ENCODE measurements around the gene MRPL45.
A peak's percentile ranks its signal among the peaks of the same experiment; 100 is the strongest.

The MRPL45 gene

DNA sequence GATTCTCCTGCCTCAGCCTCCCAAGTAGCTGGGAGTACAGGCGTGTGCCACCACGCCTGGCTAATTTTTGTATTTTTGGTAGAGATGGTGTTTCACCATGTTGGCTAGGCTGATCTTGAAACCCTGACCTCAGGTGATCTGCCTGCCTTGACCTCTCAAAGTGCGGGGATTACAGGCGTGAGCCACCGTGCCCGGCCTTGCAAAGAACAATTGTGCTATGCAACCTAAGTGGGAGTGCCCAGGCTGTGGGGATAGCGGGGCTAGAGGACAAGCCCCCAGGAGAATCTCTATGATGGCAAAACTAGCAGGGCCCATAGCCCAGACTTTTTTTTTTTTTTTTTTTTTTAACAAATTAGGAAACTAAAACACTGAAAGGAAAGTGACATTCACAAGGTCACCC lies 48.8 kb downstream of the MRPL45 start:
- DNase-seq (ENCODE audit: extremely low read depth, low read depth): no peak

DNA sequence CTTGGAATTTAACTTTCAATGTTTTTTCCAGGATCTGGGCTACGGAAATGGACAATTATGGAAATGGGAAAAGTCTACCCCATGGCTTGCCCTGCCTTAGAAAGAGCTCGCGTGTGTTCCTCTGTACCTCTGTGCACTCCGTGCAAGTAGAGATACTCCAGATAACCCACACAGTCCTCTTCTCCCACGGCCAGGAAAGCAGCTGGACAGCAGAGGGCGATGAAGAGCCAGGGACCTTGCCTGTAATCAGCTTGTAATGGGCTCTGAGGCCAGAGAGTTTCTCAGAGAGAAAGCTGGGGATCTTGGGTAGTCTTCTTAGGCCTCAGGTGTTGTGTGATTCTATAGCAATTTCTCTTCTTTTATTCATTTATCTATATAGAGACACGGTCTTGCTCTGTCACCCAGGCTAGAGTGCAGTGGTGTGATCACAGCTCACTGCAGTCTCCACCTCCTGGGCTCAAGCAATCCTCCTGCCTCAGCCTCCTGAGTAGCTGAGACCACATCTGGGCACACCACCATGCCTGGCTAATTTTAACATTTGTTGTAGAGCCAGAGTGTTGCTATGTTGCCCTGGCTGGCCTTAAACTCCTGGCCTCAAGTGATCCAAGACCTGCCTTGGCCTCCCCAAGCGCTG lies 52.2 kb downstream of the MRPL45 start:
- H3K4me3 ChIP-seq (replicated peaks; ENCODE audit: low read depth, low read length): no peak overlapping the region
- TF ChIP-seq CTCF (IDR thresholded peaks at IDR 0.05; ENCODE audit: low read depth, low read length, missing control alignments): peak; percentile 99
- peak; percentile 72 for DNase-seq (ENCODE audit: extremely low read depth, low read depth)

More for the DNA sequence above, 48.8 kb downstream of the MRPL45 start:
- H3K4me3 ChIP-seq (replicated peaks; ENCODE audit: low read depth, low read length): no peak overlapping the region
- no peak for TF ChIP-seq CTCF (IDR thresholded peaks at IDR 0.05; ENCODE audit: low read depth, low read length, missing control alignments)

- DNase-seq (ENCODE audit: extremely low read depth, low read depth): no peak
- TF ChIP-seq CTCF (IDR thresholded peaks at IDR 0.05; ENCODE audit: low read depth, low read length, missing control alignments): no peak
- no peak overlapping the region for H3K4me3 ChIP-seq (replicated peaks; ENCODE audit: low read depth, low read length)
Observed at GRCh38 chr17:38350035-38350434, 53.1 kb downstream of the MRPL45 start.

- no peak for TF ChIP-seq CTCF (IDR thresholded peaks at IDR 0.05; ENCODE audit: low read depth, low read length, missing control alignments)
- peak; percentile 58 for DNase-seq (ENCODE audit: extremely low read depth, low read depth)
- peak within 1 kb of the TSS; percentile 69 for H3K4me3 ChIP-seq (replicated peaks; ENCODE audit: low read depth, low read length)
Observed at GRCh38 chr17:38351412-38352222, 54.6 kb downstream of the MRPL45 start, which contains the start of gene SOCS7. Gene SOCS7 (plus strand): TSS chr17:38351844. CDS start chr17:38352053, 209 bp downstream.

- peak overlapping the region; percentile 69 for H3K4me3 ChIP-seq (replicated peaks; ENCODE audit: low read depth, low read length)
- no peak for DNase-seq (ENCODE audit: extremely low read depth, low read depth)
- no peak for TF ChIP-seq CTCF (IDR thresholded peaks at IDR 0.05; ENCODE audit: low read depth, low read length, missing control alignments)
Observed at GRCh38 chr17:38352245-38353085, 55.5 kb downstream of the MRPL45 start.

DNA sequence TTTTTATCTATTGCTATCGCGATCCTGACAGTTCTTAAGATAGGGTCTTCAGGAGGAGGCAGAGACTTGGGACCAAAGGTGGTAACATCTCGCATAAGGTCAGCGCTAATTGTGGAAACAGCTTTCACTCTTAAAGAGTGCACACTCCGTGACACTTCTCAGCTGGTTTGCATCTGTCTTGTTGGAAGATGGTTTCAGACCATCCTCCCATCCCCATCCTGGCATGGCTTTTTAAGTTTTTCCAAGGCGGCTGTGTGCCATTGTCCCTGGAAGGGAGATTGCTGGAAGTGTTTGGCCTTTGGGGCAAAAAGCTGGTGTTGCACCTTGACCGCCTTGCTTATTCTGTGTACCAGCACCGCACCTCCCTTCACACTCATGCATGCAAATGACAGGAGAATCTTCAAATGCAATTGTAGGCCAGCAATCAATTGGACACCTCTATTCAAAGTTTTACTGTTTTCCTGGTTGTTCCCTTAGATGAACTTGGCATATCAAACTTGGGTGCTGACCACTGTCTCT lies 56.2 kb downstream of the MRPL45 start:
- TF ChIP-seq CTCF (IDR thresholded peaks at IDR 0.05; ENCODE audit: low read depth, low read length, missing control alignments): no peak
- DNase-seq (ENCODE audit: extremely low read depth, low read depth): no peak

More for the DNA sequence above, 56.2 kb downstream of the MRPL45 start:
- H3K4me3 ChIP-seq (replicated peaks; ENCODE audit: low read depth, low read length): peak overlapping the region; percentile 69

Data from HFF-Myc (cell line).